Ectodermal cell (in vitro differentiated cells): ENCODE measurements around the gene ZDHHC8.

Source experiments
- H3K27ac ChIP-seq: 2 replicates; pipeline ENCODE4 v1.7.0; 2013; ENCODE audit warnings: mild to moderate bottlenecking, low read depth, low read length; ENCODE audit not compliant: insufficient read depth, poor library complexity, severe bottlenecking
- H3K27me3 ChIP-seq: 2 replicates; pipeline ENCODE4 v1.7.0; 2013; ENCODE audit warnings: mild to moderate bottlenecking, low read length; ENCODE audit not compliant: insufficient read depth, control insufficient read depth, poor library complexity, severe bottlenecking
- H3K36me3 ChIP-seq: one replicate; pipeline ENCODE4 v1.7.0; 2013; ENCODE audit warnings: low read length; ENCODE audit not compliant: control insufficient read depth, insufficient read depth
- H3K4me1 ChIP-seq: one replicate; pipeline ENCODE4 v1.7.0; 2013; ENCODE audit warnings: low read length; ENCODE audit not compliant: control insufficient read depth, insufficient read depth
- H3K4me3 ChIP-seq: 2 replicates; pipeline ENCODE4 v1.7.0; 2013; ENCODE audit warnings: low read depth, low read length, control low read depth; ENCODE audit not compliant: insufficient read depth
- H3K9me3 ChIP-seq: 2 replicates; pipeline ENCODE4 v1.7.0; 2013; ENCODE audit warnings: mild to moderate bottlenecking, low read length, moderate library complexity; ENCODE audit not compliant: control insufficient read depth
- WGBS, 2 experiments: methylation state at CpG; one replicate each; pipeline ENCODE4 v1.1.7; 2013; ENCODE audit warnings: missing lambda C conversion rate in 2 of 2; 5-methylcytosine and 5-hydroxymethylcytosine counted together

The ZDHHC8 gene

DNA sequence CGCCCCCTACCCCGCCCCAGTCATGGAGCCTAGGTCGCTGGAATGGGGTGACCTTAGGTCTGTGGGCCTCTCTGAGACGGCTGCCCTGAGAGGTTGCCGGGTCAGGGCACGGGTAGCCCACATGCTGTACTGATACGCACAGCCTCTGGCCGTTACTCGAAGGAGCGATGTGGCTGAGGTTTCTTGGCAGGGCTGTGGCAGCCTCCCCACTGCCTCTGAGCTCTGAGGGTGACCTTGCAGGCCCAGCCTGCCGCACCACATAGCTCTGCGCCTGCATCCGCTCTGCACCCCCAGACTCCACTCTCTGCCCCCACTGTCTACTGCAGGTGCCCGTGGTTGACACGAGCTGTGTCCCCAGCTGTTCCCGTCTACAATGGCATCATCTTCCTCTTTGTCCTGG is 7.3 kb downstream of the ZDHHC8 start:
- no peak overlapping the region for H3K27ac ChIP-seq
- WGBS, 2 experiments: 94 to 95% methylated on average over 16 of the region's 16 CpGs

GRCh38 chr22:20139391-20140106 is 7.9 kb downstream of the ZDHHC8 start:
- H3K9me3 ChIP-seq: no peaks in the 10 kb centered on the region
- no peak overlapping the region for H3K4me3 ChIP-seq
- H3K4me1 ChIP-seq: no peaks in the 10 kb centered on the region
- no peaks in the 10 kb centered on the region for H3K36me3 ChIP-seq
- H3K27me3 ChIP-seq: no peaks in the 10 kb centered on the region
- 95 to 97% methylated on average over 36 of the region's 36 CpGs for WGBS, 2 experiments
- peak overlapping the region; percentile 16 for H3K27ac ChIP-seq

More for the DNA sequence above, 7.3 kb downstream of the ZDHHC8 start:
- Histone ChIP-seq H3K36me3 (no peaks in the 10 kb centered on the region), H3K9me3 (no peaks in the 10 kb centered on the region), H3K4me1 (no peaks in the 10 kb centered on the region), H3K4me3 (no peak overlapping the region), H3K27me3 (no peaks in the 10 kb centered on the region)

DNA sequence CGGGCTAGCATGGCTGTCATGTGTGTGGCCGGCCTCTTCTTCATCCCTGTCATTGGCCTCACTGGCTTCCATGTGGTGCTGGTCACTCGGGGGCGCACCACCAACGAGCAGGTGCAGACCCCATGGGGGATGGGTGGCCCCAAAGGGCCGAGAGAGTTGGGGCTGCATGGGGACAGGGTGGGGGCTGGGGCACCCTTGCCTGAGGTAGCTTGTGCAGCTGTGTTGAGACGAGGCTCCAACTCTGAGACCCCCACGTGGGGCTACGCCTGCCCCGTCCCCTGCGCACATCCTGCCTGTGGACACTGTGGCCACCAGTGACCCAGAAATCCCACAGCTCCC is 8.5 kb downstream of the ZDHHC8 start:
- 95% methylated on average over 11 of the region's 11 CpGs for WGBS, 2 experiments
- H3K27ac ChIP-seq: no peak overlapping the region
- H3K4me3 ChIP-seq: no peak overlapping the region
- no peaks in the 10 kb centered on the region for H3K36me3 ChIP-seq
- no peaks in the 10 kb centered on the region for H3K4me1 ChIP-seq
- H3K9me3 ChIP-seq: no peaks in the 10 kb centered on the region
- no peaks in the 10 kb centered on the region for H3K27me3 ChIP-seq

DNA sequence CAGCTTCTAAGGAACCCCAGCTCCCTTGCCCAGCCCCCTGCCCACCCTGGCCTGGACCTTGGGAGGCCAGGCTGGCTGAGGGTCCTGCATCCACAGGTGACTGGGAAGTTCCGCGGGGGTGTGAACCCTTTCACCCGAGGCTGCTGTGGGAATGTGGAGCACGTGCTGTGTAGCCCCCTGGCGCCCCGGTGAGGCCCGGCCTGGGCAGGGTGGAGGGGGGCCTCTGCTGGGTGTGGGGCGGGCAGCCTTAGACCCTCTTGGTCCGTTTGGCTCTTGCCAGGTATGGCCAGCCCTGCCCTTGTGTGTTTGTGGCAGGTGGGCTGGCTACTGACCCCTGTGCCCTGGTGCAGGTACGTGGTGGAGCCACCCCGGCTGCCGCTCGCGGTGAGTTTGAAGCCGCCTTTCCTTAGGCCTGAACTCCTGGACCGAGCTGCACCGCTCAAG is 8.9 kb downstream of the ZDHHC8 start:
- 95 to 96% methylated on average over 17 of the region's 17 CpGs for WGBS, 2 experiments
- Histone ChIP-seq H3K27ac (no peak overlapping the region), H3K27me3 (no peaks in the 10 kb centered on the region), H3K4me3 (no peak overlapping the region), H3K4me1 (no peaks in the 10 kb centered on the region), H3K9me3 (no peaks in the 10 kb centered on the region), H3K36me3 (no peaks in the 10 kb centered on the region)

DNA sequence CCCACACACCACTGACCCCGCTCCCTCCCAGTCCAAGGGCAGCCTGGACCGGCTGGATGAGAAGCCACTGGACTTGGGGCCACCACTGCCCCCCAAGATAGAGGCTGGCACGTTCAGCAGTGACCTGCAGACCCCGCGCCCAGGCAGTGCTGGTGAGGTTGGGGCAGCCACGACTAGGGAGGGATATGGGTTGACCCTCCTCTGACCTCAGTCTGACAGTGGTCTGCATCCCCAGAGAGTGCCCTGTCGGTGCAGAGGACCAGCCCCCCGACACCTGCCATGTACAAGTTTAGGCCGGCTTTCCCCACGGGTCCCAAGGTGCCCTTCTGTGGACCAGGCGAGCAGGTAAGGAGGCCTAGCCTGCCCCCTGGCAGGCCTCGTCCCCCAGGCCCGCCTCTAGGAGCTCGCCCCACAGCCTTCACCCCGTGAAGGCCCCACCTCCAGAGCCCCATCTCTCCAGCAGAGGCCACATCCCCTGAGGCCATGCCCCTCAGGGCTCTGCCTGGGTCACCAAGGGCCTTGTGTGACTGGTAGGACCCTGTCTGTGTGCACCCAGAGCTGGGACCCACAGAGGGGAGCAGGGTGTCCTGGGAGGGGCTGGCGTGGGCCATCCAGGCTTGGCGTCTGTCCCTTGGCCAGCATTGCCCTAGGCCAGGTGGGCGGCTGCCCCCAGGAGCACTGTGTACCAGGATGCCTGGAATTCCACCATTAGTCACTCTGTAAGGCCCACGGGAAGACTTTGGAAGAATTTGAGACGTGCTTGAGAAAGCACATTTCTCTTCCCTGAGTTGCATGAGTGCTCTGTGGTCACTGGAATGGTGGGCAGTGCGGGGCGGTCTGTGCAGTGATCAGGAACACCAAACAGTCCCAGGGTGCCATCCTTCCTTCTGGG is 9.8 kb downstream of the ZDHHC8 start:
- H3K27ac ChIP-seq: no peak overlapping the region
- H3K4me1 ChIP-seq: no peaks in the 10 kb centered on the region
- no peak overlapping the region for H3K4me3 ChIP-seq
- H3K9me3 ChIP-seq: no peaks in the 10 kb centered on the region
- 94 to 95% methylated on average over 22 of the region's 22 CpGs for WGBS, 2 experiments
- no peaks in the 10 kb centered on the region for H3K36me3 ChIP-seq
- no peaks in the 10 kb centered on the region for H3K27me3 ChIP-seq

DNA sequence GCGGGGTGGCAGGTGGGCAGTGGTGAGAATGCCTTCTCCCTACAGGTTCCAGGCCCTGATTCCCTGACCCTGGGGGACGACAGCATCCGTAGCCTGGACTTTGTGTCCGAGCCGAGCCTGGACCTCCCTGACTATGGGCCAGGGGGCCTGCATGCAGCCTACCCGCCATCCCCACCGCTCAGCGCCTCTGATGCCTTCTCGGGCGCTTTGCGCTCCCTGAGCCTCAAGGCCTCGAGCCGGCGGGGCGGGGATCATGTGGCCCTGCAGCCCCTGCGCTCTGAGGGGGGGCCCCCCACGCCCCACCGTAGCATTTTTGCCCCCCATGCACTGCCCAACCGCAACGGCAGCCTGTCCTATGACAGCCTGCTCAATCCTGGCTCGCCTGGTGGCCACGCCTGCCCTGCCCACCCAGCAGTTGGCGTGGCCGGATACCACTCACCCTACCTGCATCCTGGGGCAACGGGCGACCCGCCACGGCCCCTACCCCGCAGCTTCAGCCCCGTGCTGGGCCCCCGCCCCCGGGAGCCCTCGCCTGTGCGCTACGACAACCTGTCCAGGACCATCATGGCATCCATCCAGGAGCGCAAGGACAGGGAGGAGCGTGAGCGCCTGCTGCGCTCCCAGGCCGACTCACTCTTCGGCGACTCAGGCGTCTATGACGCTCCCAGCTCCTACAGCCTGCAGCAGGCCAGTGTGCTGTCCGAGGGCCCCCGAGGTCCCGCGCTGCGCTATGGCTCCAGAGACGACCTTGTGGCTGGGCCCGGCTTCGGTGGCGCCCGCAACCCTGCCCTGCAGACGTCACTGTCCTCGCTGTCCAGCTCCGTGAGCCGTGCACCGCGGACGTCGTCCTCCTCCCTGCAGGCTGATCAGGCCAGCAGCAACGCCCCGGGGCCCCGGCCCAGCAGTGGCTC is 11.4 kb downstream of the ZDHHC8 start:
- H3K36me3 ChIP-seq: no peaks in the 10 kb centered on the region
- WGBS, 2 experiments: 95 to 96% methylated on average over 65 of the region's 65 CpGs

DNA sequence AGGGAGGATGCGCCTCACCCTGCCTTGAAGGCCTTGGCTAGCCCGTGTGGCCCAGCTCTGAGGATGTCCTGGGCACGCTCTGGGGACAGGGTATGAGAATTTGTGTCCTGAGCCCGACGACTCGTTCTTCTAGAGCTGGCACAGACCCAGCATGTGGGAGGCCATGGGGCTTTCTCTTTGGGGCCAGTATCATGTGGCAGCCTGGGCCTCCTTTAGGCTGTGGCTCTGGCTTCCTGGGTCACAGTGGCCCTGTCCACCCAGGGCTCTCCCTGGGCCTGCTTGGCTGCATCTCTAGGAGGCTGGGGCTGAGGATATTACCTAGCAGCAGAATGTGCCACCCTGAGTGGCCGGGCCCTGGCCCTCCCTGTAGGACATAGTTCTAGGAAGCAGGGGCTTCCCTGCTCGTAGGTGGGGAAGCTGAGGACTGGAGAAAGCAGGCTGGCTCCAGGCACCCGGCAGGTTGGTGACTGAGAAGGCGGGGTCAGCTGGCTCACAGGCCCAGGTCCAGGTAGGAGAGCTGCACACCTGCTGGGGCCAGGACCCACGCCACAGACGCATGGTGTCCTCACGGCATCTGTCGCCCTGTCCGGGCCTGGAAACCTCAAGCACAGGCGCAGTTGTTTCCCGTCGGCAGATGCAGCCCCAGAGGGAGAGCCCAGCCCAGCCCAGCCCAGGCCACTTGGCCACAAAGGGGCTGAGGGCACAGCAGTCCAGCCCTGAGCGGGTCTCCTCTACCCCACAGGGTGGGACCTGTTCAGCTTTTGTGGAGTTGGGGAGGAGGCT is 12.5 kb downstream of the ZDHHC8 start:
- Histone ChIP-seq H3K4me3 (no peak overlapping the region), H3K27ac (no peak overlapping the region), H3K36me3 (no peaks in the 10 kb centered on the region), H3K27me3 (no peaks in the 10 kb centered on the region), H3K4me1 (no peaks in the 10 kb centered on the region), H3K9me3 (no peaks in the 10 kb centered on the region)
- 94 to 95% methylated on average over 19 of the region's 19 CpGs for WGBS, 2 experiments

More for the DNA sequence above, 11.4 kb downstream of the ZDHHC8 start:
- Histone ChIP-seq H3K4me3 (no peak overlapping the region), H3K27me3 (no peaks in the 10 kb centered on the region), H3K9me3 (no peaks in the 10 kb centered on the region), H3K4me1 (no peaks in the 10 kb centered on the region), H3K27ac (no peak overlapping the region)

DNA sequence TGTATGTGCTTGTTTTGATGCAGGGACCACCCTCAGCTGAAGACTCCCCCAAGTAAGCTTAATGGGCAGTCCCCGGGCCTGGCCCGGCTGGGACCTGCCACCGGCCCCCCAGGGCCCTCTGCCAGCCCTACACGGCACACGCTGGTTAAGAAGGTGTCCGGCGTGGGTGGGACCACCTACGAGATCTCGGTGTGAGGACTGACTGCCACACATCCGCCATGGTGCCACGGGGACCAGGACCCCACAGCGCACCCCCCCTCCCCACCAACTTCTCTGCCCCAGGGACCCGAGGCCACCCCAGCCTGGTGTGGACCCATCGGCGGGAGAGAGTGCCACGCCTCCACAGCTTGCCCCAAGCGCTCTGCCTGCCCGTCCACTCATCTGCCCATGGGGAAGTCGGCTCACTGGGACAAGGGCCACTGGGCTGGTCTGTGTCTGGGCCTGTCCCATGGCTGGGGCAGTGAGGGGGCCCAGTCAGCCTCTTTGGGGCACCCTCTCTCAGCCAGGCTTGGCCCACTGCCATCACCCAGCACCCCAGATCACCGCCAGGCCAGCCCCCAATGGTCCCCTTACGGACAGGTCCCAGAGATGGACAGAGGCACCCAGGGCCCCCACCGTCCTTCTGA is 13.7 kb downstream of the ZDHHC8 start:
- H3K27me3 ChIP-seq: no peaks in the 10 kb centered on the region
- no peak overlapping the region for H3K27ac ChIP-seq
- no peaks in the 10 kb centered on the region for H3K9me3 ChIP-seq
- H3K4me3 ChIP-seq: no peak overlapping the region
- no peaks in the 10 kb centered on the region for H3K36me3 ChIP-seq
- H3K4me1 ChIP-seq: no peaks in the 10 kb centered on the region
- WGBS, 2 experiments: 95% methylated on average over 22 of the region's 22 CpGs

- no peaks in the 10 kb centered on the region for H3K27me3 ChIP-seq
- no peaks in the 10 kb centered on the region for H3K36me3 ChIP-seq
- H3K9me3 ChIP-seq: no peaks in the 10 kb centered on the region
- H3K4me1 ChIP-seq: no peaks in the 10 kb centered on the region
- 95% methylated on average over 21 of the region's 21 CpGs for WGBS, 2 experiments
- no peak overlapping the region for H3K27ac ChIP-seq
- no peak overlapping the region for H3K4me3 ChIP-seq
Measured at GRCh38 chr22:20145832-20146223, 14.2 kb downstream of the ZDHHC8 start.
